Activated CD8-positive, alpha-beta memory T cell treated with anti-CD3 and anti-CD28 coated beads, Interleukin-2, amount 50 U/mL, for 24 hours (primary cell): ENCODE results near the gene C12orf43.

Experiments
- DNase-seq: peaks from one replicate; pipeline ENCODE4 v3.0.0-alpha.2; 2020; ENCODE audit errors: extremely low read depth

C12orf43 gene

DNA sequence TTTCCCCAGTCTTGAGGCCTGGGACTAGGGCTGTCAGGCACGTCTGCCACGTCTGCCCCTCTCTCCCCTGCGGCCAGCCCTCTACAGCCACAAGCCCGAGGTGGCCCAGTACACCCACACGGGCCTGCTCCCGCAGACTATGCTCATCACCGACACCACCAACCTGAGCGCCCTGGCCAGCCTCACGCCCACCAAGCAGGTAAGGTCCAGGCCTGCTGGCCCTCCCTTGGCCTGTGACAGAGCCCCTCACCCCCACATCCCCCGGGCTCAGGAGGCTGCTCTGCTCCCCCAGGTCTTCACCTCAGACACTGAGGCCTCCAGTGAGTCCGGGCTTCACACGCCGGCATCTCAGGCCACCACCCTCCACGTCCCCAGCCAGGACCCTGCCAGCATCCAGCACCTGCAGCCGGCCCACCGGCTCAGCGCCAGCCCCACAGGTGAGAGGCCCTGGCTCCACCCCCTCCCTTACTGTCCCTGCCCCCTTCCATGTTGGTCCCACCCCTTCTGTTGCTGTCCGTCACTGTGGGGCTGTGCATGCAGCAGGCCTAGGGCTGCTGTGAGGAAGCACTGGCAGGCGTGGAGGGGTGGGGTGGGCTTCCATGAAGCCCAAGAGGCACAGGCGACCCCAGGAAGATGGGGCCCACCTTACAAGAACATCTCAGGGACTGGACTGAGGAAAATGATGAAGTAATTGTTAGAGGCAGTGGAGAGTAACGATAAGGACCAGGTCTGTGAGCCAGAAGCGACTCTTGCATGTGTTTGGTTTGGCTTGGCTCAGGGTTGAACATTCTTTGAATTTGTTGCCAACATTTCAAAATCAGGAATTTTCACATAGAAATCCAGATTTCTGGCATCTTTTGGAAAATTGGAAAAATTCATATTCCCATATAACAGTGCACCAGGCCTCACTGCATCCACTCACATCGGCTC, 16.8 kb downstream of the C12orf43 start:
- no peak for DNase-seq

DNA sequence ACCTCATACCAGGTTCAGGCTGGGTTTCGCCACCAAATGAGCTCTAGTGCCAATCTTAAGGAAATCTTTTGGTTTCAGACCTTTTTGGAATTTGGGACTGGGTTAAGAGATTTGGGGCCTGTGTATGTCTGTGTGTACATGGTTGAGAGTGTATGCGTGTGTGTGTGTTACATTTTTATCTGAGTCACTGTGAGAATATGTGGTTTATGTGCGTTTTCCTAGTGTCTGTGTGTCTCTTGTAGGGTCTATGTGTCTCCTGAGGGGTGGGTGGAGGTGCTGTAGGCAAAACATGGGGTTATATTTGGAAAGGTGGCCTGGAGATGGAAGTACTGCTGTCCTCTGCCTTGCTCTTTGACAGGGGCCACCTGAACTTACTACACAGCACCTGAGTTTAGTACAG, 17.9 kb downstream of the C12orf43 start:
- no peak for DNase-seq

DNA sequence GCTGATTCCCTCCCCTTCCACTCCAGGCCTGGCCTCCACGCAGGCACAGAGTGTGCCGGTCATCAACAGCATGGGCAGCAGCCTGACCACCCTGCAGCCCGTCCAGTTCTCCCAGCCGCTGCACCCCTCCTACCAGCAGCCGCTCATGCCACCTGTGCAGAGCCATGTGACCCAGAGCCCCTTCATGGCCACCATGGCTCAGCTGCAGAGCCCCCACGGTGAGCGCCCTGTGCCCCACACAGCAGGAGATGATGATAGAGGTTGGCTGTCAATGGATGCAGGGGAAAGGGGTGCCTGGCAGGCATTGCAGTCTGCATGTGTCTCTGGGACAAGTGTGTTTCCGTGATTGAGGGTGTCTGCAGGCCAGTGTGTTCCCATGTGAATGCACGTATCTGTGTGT, 18.8 kb downstream of the C12orf43 start:
- no peak for DNase-seq

DNA sequence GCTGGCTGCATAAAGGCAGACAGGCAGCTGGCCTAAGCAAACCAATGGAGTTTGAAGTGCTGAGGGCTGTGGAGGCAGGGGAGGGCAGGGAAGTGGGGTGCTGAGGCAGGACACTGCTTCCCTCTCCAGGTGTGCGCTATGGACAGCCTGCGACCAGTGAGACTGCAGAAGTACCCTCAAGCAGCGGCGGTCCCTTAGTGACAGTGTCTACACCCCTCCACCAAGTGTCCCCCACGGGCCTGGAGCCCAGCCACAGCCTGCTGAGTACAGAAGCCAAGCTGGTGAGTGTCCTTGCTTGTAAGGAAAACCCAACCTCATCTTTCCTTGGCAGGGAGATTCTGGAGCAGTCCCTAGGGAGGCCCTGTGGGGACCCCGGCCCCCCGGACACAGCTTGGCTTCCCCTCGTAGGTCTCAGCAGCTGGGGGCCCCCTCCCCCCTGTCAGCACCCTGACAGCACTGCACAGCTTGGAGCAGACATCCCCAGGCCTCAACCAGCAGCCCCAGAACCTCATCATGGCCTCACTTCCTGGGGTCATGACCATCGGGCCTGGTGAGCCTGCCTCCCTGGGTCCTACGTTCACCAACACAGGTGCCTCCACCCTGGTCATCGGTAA, 20.0 kb downstream of the C12orf43 start:
- DNase-seq: no peak

DNA sequence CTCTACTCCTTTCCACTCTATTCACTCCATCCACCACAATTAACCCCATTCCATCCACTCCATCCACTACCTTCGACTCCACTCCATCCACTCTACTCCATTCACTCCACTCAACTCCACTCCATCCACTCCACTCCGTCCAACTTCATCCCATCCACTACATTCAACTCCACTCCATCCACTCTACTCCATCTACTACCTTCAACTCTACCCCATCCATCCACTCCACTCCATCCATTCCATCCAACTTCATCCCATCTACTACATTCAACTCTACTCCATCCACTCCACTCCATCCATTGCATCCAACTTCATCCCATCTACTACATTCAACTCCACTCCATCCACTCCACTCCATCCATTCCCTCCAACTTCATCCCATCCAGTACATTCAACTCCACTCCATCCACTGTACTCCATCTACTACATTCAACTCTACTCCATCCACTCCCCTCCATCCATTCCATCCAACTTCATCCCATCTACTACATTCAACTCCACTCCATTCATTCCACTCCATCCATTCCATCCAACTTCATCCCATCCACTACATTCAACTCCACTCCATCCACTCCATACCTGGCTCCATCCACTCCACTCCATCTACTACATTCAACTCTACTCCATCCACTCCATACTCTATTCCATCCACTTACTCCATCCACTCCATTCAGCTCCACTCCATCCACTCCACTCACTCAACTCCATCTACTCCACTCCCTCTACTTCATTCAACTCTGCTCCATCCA, 21.5 kb downstream of the C12orf43 start:
- DNase-seq: no peak

- DNase-seq: no peak
Measured at GRCh38 chr12:120994059-120994458, 22.2 kb downstream of the C12orf43 start.

DNA sequence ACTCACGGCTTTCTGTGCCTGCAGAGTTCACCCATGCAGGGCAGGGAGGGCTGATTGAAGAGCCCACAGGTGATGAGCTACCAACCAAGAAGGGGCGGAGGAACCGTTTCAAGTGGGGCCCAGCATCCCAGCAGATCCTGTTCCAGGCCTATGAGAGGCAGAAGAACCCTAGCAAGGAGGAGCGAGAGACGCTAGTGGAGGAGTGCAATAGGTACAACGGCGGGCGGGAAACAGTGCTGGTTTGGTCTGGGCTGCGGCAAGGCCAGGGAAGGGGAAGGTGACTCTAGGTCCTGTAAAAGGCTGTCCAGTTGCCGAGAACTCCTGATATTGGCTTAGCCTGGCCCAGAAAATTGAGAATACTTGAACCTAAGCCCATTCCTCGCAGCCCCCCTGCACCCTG, 22.8 kb downstream of the C12orf43 start:
- no peak for DNase-seq

DNA sequence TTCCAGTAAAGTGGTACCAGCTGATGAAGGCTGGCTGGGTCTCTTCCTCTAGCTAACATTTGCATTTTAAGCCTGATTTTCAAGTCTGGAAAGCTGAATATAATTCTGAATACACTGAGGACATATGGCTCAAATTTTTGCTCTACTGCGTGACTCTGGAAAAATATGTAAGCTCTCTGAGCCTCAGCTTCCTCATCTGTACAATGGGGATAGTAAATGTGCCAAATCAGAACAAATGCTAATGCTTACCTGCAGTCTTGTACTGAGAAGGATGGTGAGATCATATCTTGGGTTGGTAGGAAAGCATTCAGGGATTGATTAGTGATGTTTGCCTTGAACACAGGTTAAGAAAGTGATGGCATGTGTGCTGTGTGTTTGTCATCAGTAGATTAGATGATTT, 23.3 kb downstream of the C12orf43 start:
- DNase-seq: no peak

GRCh38 chr12:120991965-120992364, 24.3 kb downstream of the C12orf43 start:
- DNase-seq: no peak

DNA sequence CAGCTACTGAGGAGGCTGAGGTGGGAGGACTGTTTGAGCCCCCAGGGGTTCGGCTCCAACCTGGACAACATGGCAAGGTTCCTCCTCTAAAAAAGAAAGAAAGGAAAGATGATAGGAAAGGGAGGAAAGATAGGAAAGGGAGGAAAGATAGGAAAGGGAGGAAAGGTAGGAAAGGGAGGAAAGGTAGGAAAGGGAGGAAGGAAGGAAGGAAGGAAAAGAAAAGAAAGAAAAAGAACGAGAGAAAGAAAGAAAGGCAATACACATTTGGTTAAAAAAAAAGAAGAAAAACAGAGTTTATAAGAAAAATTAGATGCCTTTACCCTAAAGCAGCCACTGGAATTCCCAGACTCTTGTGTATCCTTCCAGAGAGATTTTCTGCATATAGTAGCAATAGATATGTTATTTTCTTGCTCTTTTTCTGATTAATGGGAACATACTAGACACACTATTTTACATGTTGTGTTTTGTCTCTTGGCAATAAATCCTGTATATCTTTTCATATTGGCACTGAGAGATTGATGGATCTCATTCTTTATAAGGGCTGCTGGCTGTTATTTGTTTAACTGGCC, 25.7 kb downstream of the C12orf43 start:
- no peak for DNase-seq

GRCh38 chr12:120989687-120990086, 26.6 kb downstream of the C12orf43 start:
- DNase-seq: no peak

DNA sequence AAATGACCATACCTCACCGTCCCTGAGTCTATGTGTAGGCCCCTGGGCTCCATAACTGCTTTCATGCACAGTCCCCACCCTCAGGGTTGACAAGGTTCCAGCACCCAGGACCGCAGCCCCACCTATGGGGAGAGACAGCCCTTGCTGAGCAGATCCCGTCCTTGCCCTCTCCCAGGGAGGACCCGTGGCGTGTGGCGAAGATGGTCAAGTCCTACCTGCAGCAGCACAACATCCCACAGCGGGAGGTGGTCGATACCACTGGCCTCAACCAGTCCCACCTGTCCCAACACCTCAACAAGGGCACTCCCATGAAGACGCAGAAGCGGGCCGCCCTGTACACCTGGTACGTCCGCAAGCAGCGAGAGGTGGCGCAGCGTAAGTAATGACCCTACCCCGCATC, 27.6 kb downstream of the C12orf43 start:
- DNase-seq: no peak

DNA sequence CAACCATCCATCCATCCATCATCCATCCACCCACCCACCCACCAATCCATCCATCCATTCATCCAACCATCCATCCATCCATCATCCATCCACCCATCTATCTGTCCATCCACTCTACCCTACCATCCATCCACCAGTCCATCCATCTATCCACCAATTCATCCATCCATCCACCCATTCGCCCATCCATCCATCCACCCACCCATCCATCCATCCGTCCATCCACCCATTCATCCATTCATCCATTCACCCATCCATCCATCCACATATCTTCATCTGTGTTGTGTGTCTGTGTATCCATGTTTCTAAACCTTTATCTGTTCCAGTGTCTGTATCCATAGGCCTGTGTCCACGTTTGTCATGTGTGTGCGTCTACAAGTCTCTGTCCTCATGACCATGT, 28.1 kb downstream of the C12orf43 start:
- no peak for DNase-seq

- no peak for DNase-seq
Measured at GRCh38 chr12:120984351-120984898, 31.9 kb downstream of the C12orf43 start.

- no peak for DNase-seq
Measured at GRCh38 chr12:120983759-120984158, 32.5 kb downstream of the C12orf43 start.

- no peak for DNase-seq
Measured at GRCh38 chr12:120982659-120983058, 33.6 kb downstream of the C12orf43 start.

GRCh38 chr12:120981407-120981941, 34.8 kb downstream of the C12orf43 start:
- no peak for DNase-seq

DNA sequence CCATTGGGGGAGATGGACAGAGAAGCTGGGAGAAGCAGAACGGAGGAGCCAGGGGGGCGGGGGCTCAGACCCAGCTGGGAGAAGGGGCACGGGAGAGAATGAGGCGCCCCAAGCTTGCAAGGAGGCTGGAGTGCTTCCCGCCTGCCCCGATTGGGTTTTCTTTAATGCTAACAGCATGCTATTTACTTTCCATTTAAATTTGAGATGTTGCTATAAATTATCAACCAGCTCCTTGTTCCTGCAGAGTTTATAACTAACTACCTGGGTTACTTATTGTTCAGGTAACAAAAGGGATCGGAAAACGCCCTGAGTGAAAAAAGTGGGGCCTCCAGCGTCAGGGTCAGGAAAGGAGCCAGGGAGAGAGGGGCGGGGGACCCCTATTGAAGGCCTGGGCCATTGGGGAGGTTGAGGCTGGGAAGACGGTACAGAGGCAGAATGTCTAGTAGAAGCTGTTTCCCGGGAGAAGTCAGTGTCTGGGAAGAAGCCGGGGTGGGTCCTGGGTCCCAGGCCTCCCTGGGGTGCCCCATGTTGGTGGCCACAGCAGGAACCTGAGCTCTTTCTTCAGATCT, 35.4 kb downstream of the C12orf43 start:
- DNase-seq: no peak

DNA sequence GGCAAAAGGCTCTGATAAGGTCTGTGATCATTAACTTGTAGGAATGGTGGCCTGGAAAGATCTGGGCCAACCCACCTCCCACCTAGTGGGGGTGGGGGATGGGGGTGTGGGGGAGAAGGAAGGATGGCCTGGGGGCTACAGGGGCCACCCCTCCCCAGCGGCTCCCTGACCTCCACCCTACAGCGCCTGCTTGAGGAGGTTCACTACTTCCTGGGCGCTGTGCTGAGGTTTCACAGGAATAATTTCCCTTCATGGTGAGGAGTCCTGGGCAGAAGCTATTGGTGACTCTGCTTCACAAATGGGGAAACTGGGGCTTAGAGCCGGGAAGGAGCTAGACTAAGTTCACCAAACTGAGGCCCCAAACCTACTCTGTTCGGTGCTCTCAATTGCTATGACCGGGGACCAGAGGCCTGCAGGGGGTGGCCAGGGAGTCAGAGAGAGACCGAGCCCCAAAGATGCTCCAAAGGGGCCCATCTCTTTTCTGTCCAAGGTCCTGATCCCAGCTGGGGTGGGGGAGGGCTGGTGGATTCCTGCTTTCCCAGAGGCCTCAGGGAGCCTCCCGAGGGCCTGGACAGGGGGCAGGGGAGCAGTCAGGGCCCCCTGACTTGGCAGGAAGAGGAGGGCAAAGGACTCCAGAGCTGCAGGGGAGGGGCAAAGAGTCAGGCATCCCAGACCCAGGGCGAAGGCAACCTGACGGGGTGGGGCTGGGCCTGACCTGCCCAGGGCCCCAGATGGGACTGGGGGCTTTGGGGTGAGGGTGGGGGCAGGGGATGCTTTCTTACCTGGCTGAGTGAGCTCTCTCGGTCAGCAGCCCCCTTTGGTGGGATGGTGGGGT, 36.2 kb downstream of the C12orf43 start:
- no peak for DNase-seq

DNA sequence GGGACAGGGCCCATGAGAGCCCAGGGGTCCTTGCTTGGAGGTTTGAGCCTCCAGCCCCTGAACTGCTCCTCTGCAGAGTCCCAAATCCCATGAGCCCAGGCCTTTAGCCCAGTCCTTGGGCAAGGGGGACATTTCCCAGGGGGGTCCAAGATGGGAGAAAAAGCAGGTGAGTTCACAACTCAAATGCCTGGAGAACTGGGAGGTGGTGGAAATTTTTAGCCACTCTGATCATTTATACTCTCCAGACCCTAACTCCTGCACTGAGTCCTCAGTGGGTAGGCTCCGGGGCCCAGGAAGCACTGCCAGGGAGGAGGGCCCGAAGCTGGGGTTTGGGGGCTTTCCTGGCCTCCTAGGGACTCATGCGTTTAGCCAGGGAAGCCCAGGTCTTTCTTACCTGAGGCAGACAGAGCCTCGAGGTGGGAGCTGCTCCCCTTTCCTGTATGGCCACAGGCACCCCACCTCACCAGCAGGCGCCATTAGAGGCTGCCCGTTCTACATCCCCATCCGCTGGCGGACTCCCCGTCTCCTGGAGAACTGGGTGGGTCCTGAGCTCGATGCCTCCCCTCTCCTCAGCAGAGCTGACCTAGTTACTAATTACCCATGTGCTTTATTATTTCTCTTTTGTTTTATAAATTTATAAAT, 36.9 kb downstream of the C12orf43 start:
- no peak for DNase-seq
